PC-9 (cell line): ENCODE results near the gene WFDC1.

Experiments
- EZH2 ChIP-seq: fragments of 200-600 bp; sonication (generic); IDR thresholded peaks from 2 replicates; pipeline ENCODE4 v1.8.0; 2017; ENCODE audit warnings: antibody characterized with exemption, low read depth
- TF ChIP-seq, protein P1 (sequence below): fragments of 200-600 bp; sonication (generic); conservative IDR thresholded peaks from 2 replicates; pipeline ENCODE4 v1.6.1; 2017; ENCODE audit warnings: mixed run types, antibody characterized with exemption, mild to moderate bottlenecking, moderate library complexity

DNA sequence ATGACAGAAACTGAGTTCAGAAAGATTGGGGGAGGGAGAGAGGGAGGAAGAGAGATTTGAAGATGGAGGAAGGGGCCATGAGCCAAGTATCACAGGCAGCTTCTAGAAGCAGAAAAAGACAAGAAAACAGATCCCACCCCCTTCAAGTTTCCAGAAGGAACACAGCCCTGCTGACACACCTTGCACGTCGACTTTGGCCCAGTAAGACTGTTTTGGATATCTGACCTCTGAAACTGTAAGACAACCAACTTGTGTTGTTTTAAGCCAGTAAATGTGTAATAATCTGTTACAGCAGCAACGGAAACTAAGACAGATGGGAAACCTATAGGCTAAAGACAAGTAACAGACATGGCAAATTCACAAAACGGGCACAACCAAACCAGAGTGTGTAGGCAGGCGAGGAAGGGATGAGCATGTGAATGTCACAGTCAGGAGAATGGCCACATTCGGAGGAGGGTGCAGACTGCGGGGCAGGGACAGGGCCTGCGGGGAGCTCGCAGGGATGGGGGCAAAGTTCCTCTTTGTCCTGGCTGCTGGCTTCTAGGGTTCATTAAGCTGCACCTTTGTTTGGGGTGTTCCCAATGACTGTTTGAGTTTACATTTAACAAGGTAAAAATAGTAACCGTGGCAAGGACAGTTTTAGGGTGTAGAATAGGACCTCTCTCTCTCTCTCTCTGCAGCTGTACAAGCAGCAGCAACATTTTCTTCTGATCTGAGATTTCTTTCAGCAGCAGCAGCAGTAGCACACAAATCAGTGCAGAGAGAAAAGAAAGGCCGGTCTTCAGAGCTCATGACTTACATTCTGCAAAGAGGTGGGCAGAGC lies 55.4 kb downstream of the WFDC1 start:
- TF ChIP-seq EZH2: no peak
- TF ChIP-seq, protein P1, sequence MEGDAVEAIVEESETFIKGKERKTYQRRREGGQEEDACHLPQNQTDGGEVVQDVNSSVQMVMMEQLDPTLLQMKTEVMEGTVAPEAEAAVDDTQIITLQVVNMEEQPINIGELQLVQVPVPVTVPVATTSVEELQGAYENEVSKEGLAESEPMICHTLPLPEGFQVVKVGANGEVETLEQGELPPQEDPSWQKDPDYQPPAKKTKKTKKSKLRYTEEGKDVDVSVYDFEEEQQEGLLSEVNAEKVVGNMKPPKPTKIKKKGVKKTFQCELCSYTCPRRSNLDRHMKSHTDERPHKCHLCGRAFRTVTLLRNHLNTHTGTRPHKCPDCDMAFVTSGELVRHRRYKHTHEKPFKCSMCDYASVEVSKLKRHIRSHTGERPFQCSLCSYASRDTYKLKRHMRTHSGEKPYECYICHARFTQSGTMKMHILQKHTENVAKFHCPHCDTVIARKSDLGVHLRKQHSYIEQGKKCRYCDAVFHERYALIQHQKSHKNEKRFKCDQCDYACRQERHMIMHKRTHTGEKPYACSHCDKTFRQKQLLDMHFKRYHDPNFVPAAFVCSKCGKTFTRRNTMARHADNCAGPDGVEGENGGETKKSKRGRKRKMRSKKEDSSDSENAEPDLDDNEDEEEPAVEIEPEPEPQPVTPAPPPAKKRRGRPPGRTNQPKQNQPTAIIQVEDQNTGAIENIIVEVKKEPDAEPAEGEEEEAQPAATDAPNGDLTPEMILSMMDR: no peak
